ENCODE results near the gene MEIOB. TPM values are rescaled to one million over a fixed set of nuclear protein-coding genes. Genes with fewer than 3 reads are reported as not detected.

Gene MEIOB
- total RNA-seq, 2 experiments from 2014 or later: not detected

GRCh38 chr16:1908983-1909382, 37.0 kb upstream of the MEIOB start:
- no peak for ATAC-seq (ENCODE audit: poor library complexity)
- ChIA-PET CTCF (no interaction called here), POLR2A (no interaction called here)
- no peak for DNase-seq
- Mint-ChIP-seq H3K27ac (no peak overlapping the region), H3K27me3 (peaks cover 11% of the 10 kb centered on the region), H3K4me1 (ENCODE audit: low read depth) (no peaks in the 10 kb centered on the region), H3K4me3 (no peak overlapping the region), H3K9me3 (no peaks in the 10 kb centered on the region), H3K36me3 (ENCODE audit: low read depth) (no peaks in the 10 kb centered on the region)
- TF ChIP-seq, protein P1, sequence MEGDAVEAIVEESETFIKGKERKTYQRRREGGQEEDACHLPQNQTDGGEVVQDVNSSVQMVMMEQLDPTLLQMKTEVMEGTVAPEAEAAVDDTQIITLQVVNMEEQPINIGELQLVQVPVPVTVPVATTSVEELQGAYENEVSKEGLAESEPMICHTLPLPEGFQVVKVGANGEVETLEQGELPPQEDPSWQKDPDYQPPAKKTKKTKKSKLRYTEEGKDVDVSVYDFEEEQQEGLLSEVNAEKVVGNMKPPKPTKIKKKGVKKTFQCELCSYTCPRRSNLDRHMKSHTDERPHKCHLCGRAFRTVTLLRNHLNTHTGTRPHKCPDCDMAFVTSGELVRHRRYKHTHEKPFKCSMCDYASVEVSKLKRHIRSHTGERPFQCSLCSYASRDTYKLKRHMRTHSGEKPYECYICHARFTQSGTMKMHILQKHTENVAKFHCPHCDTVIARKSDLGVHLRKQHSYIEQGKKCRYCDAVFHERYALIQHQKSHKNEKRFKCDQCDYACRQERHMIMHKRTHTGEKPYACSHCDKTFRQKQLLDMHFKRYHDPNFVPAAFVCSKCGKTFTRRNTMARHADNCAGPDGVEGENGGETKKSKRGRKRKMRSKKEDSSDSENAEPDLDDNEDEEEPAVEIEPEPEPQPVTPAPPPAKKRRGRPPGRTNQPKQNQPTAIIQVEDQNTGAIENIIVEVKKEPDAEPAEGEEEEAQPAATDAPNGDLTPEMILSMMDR (IDR thresholded peaks at IDR 0.05): no peak
- no peak overlapping the region for H3K4me3 ChIP-seq (ENCODE audit: low read length)
- peaks cover 4 to 23% of the 10 kb centered on the region in 2 experiments for H3K27me3 ChIP-seq (ENCODE audit: control insufficient read depth in 1 of 2, insufficient read depth in 2 of 2, low read length in 2 of 2)
- intact Hi-C loops (cut with DNase I, micrococcal nuclease): no loop called here
- no peaks in the 10 kb centered on the region for H3K9me3 ChIP-seq (ENCODE audit: control insufficient read depth in 1 of 2, insufficient read depth in 1 of 2, low read length in 2 of 2)
- no peaks in the 10 kb centered on the region for H3K4me1 ChIP-seq (ENCODE audit: insufficient read depth, low read length)
- no peaks in the 10 kb centered on the region for H3K36me3 ChIP-seq (ENCODE audit: insufficient read depth, low read length)
- no peak overlapping the region for H3K27ac ChIP-seq (ENCODE audit: low read depth in 1 of 2, low read length in 2 of 2)

DNA sequence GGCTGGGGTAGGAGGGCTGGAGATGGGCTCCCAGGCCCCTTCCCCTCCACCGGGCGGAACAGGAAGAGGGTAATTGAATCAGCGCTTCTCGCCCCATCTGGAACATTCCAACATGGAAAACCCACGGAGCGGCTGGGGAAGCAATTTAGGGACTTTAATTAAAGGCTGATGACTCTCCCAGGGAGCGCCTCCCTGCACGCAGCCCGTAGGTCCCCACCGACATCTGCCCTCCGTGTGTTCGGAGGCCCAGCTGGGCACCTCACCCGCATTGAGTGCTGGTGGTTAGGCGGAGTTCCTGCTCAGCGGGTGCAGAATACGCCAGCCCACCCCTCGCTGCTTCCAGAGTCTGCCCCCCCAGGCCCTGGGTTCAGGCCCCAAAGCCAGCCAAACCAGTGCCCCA, 36.2 kb upstream of the MEIOB start:
- Histone ChIP-seq H3K27ac (ENCODE audit: low read depth in 1 of 2, low read length in 2 of 2) (no peak overlapping the region), H3K4me3 (ENCODE audit: low read length) (no peak overlapping the region), H3K4me1 (ENCODE audit: insufficient read depth, low read length) (no peaks in the 10 kb centered on the region), H3K27me3 (ENCODE audit: control insufficient read depth in 1 of 2, insufficient read depth in 2 of 2, low read length in 2 of 2) (peaks cover 4 to 15% of the 10 kb centered on the region in 2 experiments), H3K36me3 (ENCODE audit: insufficient read depth, low read length) (no peaks in the 10 kb centered on the region), H3K9me3 (ENCODE audit: control insufficient read depth in 1 of 2, insufficient read depth in 1 of 2, low read length in 2 of 2) (no peaks in the 10 kb centered on the region)
- ATAC-seq (ENCODE audit: poor library complexity) (no peak), DNase-seq (no peak)
- H3K27ac Mint-ChIP-seq: no peak overlapping the region
- ChIA-PET CTCF (no interaction called here), POLR2A (no interaction called here)
- H3K36me3 Mint-ChIP-seq (ENCODE audit: low read depth): no peaks in the 10 kb centered on the region
- no peak overlapping the region for H3K4me3 Mint-ChIP-seq
- intact Hi-C loops (cut with DNase I, micrococcal nuclease): no loop called here
- H3K27me3 Mint-ChIP-seq: peaks cover 11% of the 10 kb centered on the region
- no peaks in the 10 kb centered on the region for H3K4me1 Mint-ChIP-seq (ENCODE audit: low read depth)
- TF ChIP-seq, protein P1 (IDR thresholded peaks at IDR 0.05): no peak
- H3K9me3 Mint-ChIP-seq: no peaks in the 10 kb centered on the region

DNA sequence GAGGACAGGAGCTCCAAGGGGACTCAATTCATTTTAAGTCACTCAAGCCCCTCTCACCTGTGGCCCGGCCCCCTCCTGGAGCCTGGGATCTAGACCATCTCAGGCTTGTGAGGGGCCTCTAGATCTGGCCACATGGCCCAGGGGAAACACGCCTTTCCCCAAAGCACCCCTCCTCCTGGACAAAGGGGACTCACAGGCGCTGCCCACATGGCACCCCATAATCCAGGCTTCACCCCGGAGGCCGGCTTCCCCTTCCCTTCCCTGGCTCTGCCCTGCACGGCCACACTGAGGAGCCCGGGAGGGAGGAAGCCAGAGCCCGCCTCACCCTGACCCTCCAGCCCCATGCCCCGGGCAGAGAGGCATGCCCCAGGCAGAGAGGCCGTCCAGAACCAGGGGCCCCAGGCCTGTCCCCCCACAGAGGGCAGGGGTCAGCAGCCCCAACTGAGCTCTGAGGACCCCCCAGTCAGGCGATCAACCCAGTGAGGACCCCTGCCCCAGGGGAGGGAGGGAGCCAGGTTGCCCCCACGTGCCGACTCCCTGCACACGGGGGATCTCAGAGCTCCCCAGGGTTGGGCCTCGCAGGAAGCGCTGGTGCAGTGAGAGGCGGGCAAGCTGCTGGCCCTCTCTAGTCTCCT, 35.4 kb upstream of the MEIOB start:
- ChIA-PET CTCF (no interaction called here), POLR2A (no interaction called here)
- Mint-ChIP-seq H3K9me3 (no peaks in the 10 kb centered on the region), H3K27me3 (peaks cover 5% of the 10 kb centered on the region), H3K4me3 (no peak overlapping the region), H3K4me1 (ENCODE audit: low read depth) (no peaks in the 10 kb centered on the region), H3K27ac (no peak overlapping the region), H3K36me3 (ENCODE audit: low read depth) (no peaks in the 10 kb centered on the region)
- intact Hi-C loops (cut with DNase I, micrococcal nuclease): no loop called here
- DNase-seq: no peak
- Histone ChIP-seq H3K4me1 (ENCODE audit: insufficient read depth, low read length) (no peaks in the 10 kb centered on the region), H3K27me3 (ENCODE audit: control insufficient read depth in 1 of 2, insufficient read depth in 2 of 2, low read length in 2 of 2) (peaks cover 4 to 19% of the 10 kb centered on the region in 2 experiments), H3K4me3 (ENCODE audit: low read length) (no peak overlapping the region), H3K27ac (ENCODE audit: low read depth in 1 of 2, low read length in 2 of 2) (no peak overlapping the region), H3K9me3 (ENCODE audit: control insufficient read depth in 1 of 2, insufficient read depth in 1 of 2, low read length in 2 of 2) (no peaks in the 10 kb centered on the region), H3K36me3 (ENCODE audit: insufficient read depth, low read length) (no peaks in the 10 kb centered on the region)
- ATAC-seq (ENCODE audit: poor library complexity): no peak
- TF ChIP-seq, protein P1 (IDR thresholded peaks at IDR 0.05): no peak

Data from CD4-positive, alpha-beta T cell (primary cell).